ENCODE measurements around the gene FARP1. TPM values are rescaled to one million over a fixed set of nuclear protein-coding genes. Genes with fewer than 3 reads are reported as not detected.

FARP1 gene
- total RNA-seq, 2 donors from 2014 or later, result 1.0 to 2.2 TPM

GRCh38 chr13:98189841-98190505 lies 47.1 kb downstream of the FARP1 start:
- Mint-ChIP-seq H3K4me1 (ENCODE audit: low read depth in 2 of 2) (no peaks in the 10 kb centered on the region), H3K27ac (no peak overlapping the region)

GRCh38 chr13:98190889-98191444 lies 48.1 kb downstream of the FARP1 start:
- peaks cover 0 to 7% of the 10 kb centered on the region in 2 donors for H3K27me3 Mint-ChIP-seq
- ATAC-seq, result no peak
- no peak overlapping the region for H3K4me3 Mint-ChIP-seq
- no peak for DNase-seq (ENCODE audit: low spot score)
- H3K4me1 Mint-ChIP-seq (ENCODE audit: low read depth in 2 of 2), result no peaks in the 10 kb centered on the region
- H3K36me3 Mint-ChIP-seq, result no peaks in the 10 kb centered on the region
- H3K9me3 Mint-ChIP-seq, result no peaks in the 10 kb centered on the region
- H3K27ac Mint-ChIP-seq, result no peak overlapping the region

More at GRCh38 chr13:98189841-98190505, 47.1 kb downstream of the FARP1 start:
- no peaks in the 10 kb centered on the region for H3K9me3 Mint-ChIP-seq
- no peaks in the 10 kb centered on the region for H3K36me3 Mint-ChIP-seq
- DNase-seq (ENCODE audit: low spot score) (no peak), ATAC-seq (no peak)
- H3K27me3 Mint-ChIP-seq, result peaks cover 0 to 7% of the 10 kb centered on the region in 2 donors
- no peak overlapping the region for H3K4me3 Mint-ChIP-seq

- H3K27me3 Mint-ChIP-seq, result no peaks in the 10 kb centered on the region
- no peaks in the 10 kb centered on the region for H3K9me3 Mint-ChIP-seq
- no peaks in the 10 kb centered on the region for H3K4me1 Mint-ChIP-seq (ENCODE audit: low read depth in 2 of 2)
- no peaks in the 10 kb centered on the region for H3K36me3 Mint-ChIP-seq
- no peak for DNase-seq (ENCODE audit: low spot score)
- no peak overlapping the region for H3K4me3 Mint-ChIP-seq
- no peak for ATAC-seq
- no peak overlapping the region for H3K27ac Mint-ChIP-seq
Observed at GRCh38 chr13:98192008-98192407, 49.1 kb downstream of the FARP1 start.

GRCh38 chr13:98195054-98195791 lies 52.3 kb downstream of the FARP1 start:
- DNase-seq (ENCODE audit: low spot score), result no peak
- H3K36me3 Mint-ChIP-seq, result no peaks in the 10 kb centered on the region
- H3K4me1 Mint-ChIP-seq (ENCODE audit: low read depth in 2 of 2), result no peaks in the 10 kb centered on the region
- no peaks in the 10 kb centered on the region for H3K9me3 Mint-ChIP-seq
- ATAC-seq, result no peak
- no peak overlapping the region for H3K27ac Mint-ChIP-seq
- H3K4me3 Mint-ChIP-seq, result no peak overlapping the region
- peaks cover 0 to 10% of the 10 kb centered on the region in 2 donors for H3K27me3 Mint-ChIP-seq

- Mint-ChIP-seq H3K27ac (no peak overlapping the region), H3K4me1 (ENCODE audit: low read depth in 2 of 2) (no peaks in the 10 kb centered on the region), H3K9me3 (no peaks in the 10 kb centered on the region), H3K36me3 (no peaks in the 10 kb centered on the region), H3K27me3 (peaks cover 2 to 10% of the 10 kb centered on the region in 2 donors), H3K4me3 (no peak overlapping the region)
- DNase-seq (ENCODE audit: low spot score), result no peak
- no peak for ATAC-seq
Observed at GRCh38 chr13:98198683-98199082, 55.8 kb downstream of the FARP1 start.

- Mint-ChIP-seq H3K27me3 (peaks cover 2 to 10% of the 10 kb centered on the region in 2 donors), H3K27ac (no peak overlapping the region)
- ATAC-seq, result no peak
Observed at GRCh38 chr13:98199480-98199879, 56.6 kb downstream of the FARP1 start.

GRCh38 chr13:98200211-98200878 lies 57.5 kb downstream of the FARP1 start:
- Mint-ChIP-seq H3K4me3 (no peak overlapping the region), H3K36me3 (peaks cover under 1% of the 10 kb centered on the region), H3K4me1 (ENCODE audit: low read depth in 2 of 2) (no peaks in the 10 kb centered on the region), H3K9me3 (no peaks in the 10 kb centered on the region), H3K27ac (no peak overlapping the region), H3K27me3 (peaks cover 2 to 12% of the 10 kb centered on the region in 2 donors)
- DNase-seq (ENCODE audit: low spot score), result no peak
- no peak for ATAC-seq

More at GRCh38 chr13:98199480-98199879, 56.6 kb downstream of the FARP1 start:
- no peaks in the 10 kb centered on the region for H3K9me3 Mint-ChIP-seq
- H3K4me1 Mint-ChIP-seq (ENCODE audit: low read depth in 2 of 2), result no peaks in the 10 kb centered on the region
- no peaks in the 10 kb centered on the region for H3K36me3 Mint-ChIP-seq
- DNase-seq (ENCODE audit: low spot score), result no peak
- H3K4me3 Mint-ChIP-seq, result no peak overlapping the region

- Mint-ChIP-seq H3K27ac (no peak overlapping the region), H3K4me1 (ENCODE audit: low read depth in 2 of 2) (no peaks in the 10 kb centered on the region), H3K4me3 (no peak overlapping the region), H3K9me3 (peaks cover under 1% of the 10 kb centered on the region), H3K27me3 (peaks cover 2 to 21% of the 10 kb centered on the region in 2 donors), H3K36me3 (peaks cover 8% of the 10 kb centered on the region)
- no peak for ATAC-seq
- no peak for DNase-seq (ENCODE audit: low spot score)
Observed at GRCh38 chr13:98201189-98201588, 58.3 kb downstream of the FARP1 start.

- Mint-ChIP-seq H3K4me1 (ENCODE audit: low read depth in 2 of 2) (no peaks in the 10 kb centered on the region), H3K4me3 (no peak overlapping the region), H3K27me3 (peaks cover 2 to 29% of the 10 kb centered on the region in 2 donors), H3K27ac (no peak overlapping the region), H3K36me3 (peaks cover 14% of the 10 kb centered on the region), H3K9me3 (peaks cover 4% of the 10 kb centered on the region)
- ATAC-seq, result no peak
- no peak for DNase-seq (ENCODE audit: low spot score)
Observed at GRCh38 chr13:98201984-98202383, 59.1 kb downstream of the FARP1 start.

GRCh38 chr13:98203646-98204326 lies 60.9 kb downstream of the FARP1 start:
- Mint-ChIP-seq H3K4me3 (no peak overlapping the region), H3K4me1 (ENCODE audit: low read depth in 2 of 2) (no peaks in the 10 kb centered on the region), H3K27me3 (peaks cover 5 to 32% of the 10 kb centered on the region in 2 donors), H3K27ac (no peak overlapping the region), H3K9me3 (peaks cover 4% of the 10 kb centered on the region), H3K36me3 (peaks cover 14% of the 10 kb centered on the region)
- ATAC-seq (no peak), DNase-seq (ENCODE audit: low spot score) (no peak)

- Mint-ChIP-seq H3K36me3 (peaks cover 14% of the 10 kb centered on the region), H3K4me1 (ENCODE audit: low read depth in 2 of 2) (no peaks in the 10 kb centered on the region), H3K27ac (no peak overlapping the region), H3K9me3 (peaks cover 4% of the 10 kb centered on the region), H3K4me3 (no peak overlapping the region), H3K27me3 (peaks cover 5 to 25% of the 10 kb centered on the region in 2 donors)
- ATAC-seq (no peak), DNase-seq (ENCODE audit: low spot score) (no peak)
Observed at GRCh38 chr13:98204546-98204945, 61.7 kb downstream of the FARP1 start.

- Mint-ChIP-seq H3K27ac (no peak overlapping the region), H3K9me3 (peaks cover 4% of the 10 kb centered on the region), H3K4me3 (no peak overlapping the region), H3K27me3 (peaks cover 5 to 22% of the 10 kb centered on the region in 2 donors), H3K4me1 (ENCODE audit: low read depth in 2 of 2) (no peaks in the 10 kb centered on the region), H3K36me3 (peaks cover 14% of the 10 kb centered on the region)
- no peak for DNase-seq (ENCODE audit: low spot score)
- no peak for ATAC-seq
Observed at GRCh38 chr13:98206946-98207345, 64.1 kb downstream of the FARP1 start.

GRCh38 chr13:98207416-98207815 lies 64.5 kb downstream of the FARP1 start:
- Mint-ChIP-seq H3K4me3 (no peak overlapping the region), H3K27me3 (peaks cover 3 to 22% of the 10 kb centered on the region in 2 donors), H3K27ac (no peak overlapping the region), H3K9me3 (peaks cover 4% of the 10 kb centered on the region), H3K36me3 (peaks cover 14% of the 10 kb centered on the region), H3K4me1 (ENCODE audit: low read depth in 2 of 2) (no peaks in the 10 kb centered on the region)
- ATAC-seq, result no peak
- no peak for DNase-seq (ENCODE audit: low spot score)

Data from natural killer cell treated with Interleukin-12 subunit alpha and Interleukin-12 subunit beta and Interleukin-15 and Interleukin-18, amount 100 ng/mL, for 72 hours (primary cell).